ENCODE measurements around the gene NPC1L1. TPM values are rescaled to one million over a fixed set of nuclear protein-coding genes. Genes with fewer than 3 reads are reported as not detected.
A peak's percentile ranks its signal among the peaks of the same experiment; 100 is the strongest.

Gene NPC1L1
- total RNA-seq, 6 experiments from 2014 or later = not detected

GRCh38 chr7:44473295-44473694 lies 67.8 kb downstream of the NPC1L1 start:
- peak; percentile 30 for DNase-seq
- Mint-ChIP-seq H3K36me3 (ENCODE audit: low read depth) (peaks cover 16% of the 10 kb centered on the region), H3K4me3 (no peak overlapping the region)

DNA sequence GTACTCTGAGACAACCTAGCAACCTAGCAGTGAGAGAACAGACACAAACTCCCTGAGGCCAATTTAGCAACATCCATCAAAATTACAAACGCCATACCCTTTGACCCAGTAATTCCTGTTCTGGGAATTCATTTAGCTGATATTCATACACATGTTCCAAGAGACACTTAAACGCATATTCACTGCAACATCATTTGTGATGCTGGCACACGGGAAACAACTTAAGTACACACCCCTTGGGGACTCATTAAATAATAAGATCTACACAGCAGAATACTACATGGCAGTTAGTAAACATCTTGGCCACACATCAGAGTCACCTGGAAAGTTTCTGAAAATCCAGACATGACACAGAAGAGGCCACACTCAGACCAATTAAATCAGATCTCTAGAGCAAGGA lies 68.3 kb downstream of the NPC1L1 start:
- no peak for TF ChIP-seq CTCF (IDR thresholded peaks at IDR 0.05)
- H3K9me3 Mint-ChIP-seq = no peaks in the 10 kb centered on the region
- H3K27ac Mint-ChIP-seq = peak overlapping the region; percentile 19
- H3K27me3 Mint-ChIP-seq (ENCODE audit: insufficient read depth) = no peaks in the 10 kb centered on the region; the same call in 1 of the 2 replicates
- H3K4me3 Mint-ChIP-seq = no peak overlapping the region
- H3K4me1 Mint-ChIP-seq (ENCODE audit: low read depth) = peaks cover 74% of the 10 kb centered on the region
- no peak for DNase-seq
- H3K36me3 Mint-ChIP-seq (ENCODE audit: low read depth) = peaks cover 21% of the 10 kb centered on the region

More at GRCh38 chr7:44473295-44473694, 67.8 kb downstream of the NPC1L1 start:
- Mint-ChIP-seq H3K9me3 (no peaks in the 10 kb centered on the region), H3K27ac (peak overlapping the region; percentile 19), H3K27me3 (ENCODE audit: insufficient read depth) (no peaks in the 10 kb centered on the region; the same call in 1 of the 2 replicates), H3K4me1 (ENCODE audit: low read depth) (peaks cover 71% of the 10 kb centered on the region)
- no peak for TF ChIP-seq CTCF (IDR thresholded peaks at IDR 0.05)

- Mint-ChIP-seq H3K4me1 (ENCODE audit: low read depth) (peaks cover 70% of the 10 kb centered on the region), H3K27ac (no peak overlapping the region), H3K36me3 (ENCODE audit: low read depth) (peaks cover 29% of the 10 kb centered on the region), H3K27me3 (ENCODE audit: insufficient read depth) (no peaks in the 10 kb centered on the region; the same call in 1 of the 2 replicates), H3K9me3 (no peaks in the 10 kb centered on the region), H3K4me3 (no peak overlapping the region)
- DNase-seq = no peak
- no peak for TF ChIP-seq CTCF (IDR thresholded peaks at IDR 0.05)
Observed at GRCh38 chr7:44471850-44472249, 69.3 kb downstream of the NPC1L1 start.

DNA sequence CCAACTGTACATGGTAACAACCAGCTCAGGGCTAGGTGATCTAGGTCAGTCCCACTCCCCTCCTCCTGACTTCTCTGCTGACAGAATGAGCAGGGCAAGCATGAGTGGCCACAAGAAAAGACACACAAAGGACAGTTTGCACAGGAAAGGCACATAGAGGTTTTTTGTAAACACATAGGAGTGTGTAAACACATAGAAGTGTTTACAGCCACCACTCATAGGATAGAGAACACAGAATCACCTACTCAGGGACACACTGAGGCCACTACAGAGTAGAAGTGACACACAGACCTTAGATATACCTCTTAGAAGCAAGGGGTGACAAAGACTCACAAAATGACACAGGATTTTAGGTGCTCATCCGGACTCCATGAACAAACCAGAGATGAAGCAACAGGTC lies 69.7 kb downstream of the NPC1L1 start:
- no peak for DNase-seq
- H3K9me3 Mint-ChIP-seq = no peaks in the 10 kb centered on the region
- TF ChIP-seq CTCF (IDR thresholded peaks at IDR 0.05) = no peak
- no peak overlapping the region for H3K4me3 Mint-ChIP-seq
- no peak overlapping the region for H3K27ac Mint-ChIP-seq
- peaks cover 70% of the 10 kb centered on the region for H3K4me1 Mint-ChIP-seq (ENCODE audit: low read depth)
- H3K36me3 Mint-ChIP-seq (ENCODE audit: low read depth) = peaks cover 30% of the 10 kb centered on the region
- no peaks in the 10 kb centered on the region; the same call in 1 of the 2 replicates for H3K27me3 Mint-ChIP-seq (ENCODE audit: insufficient read depth)

- H3K27ac Mint-ChIP-seq = peak overlapping the region; percentile 64; the same call in 1 of the 2 replicates
- TF ChIP-seq CTCF (IDR thresholded peaks at IDR 0.05) = no peak
Observed at GRCh38 chr7:44470628-44471245, 70.4 kb downstream of the NPC1L1 start.

More at GRCh38 chr7:44470628-44471245, 70.4 kb downstream of the NPC1L1 start:
- no peaks in the 10 kb centered on the region for H3K9me3 Mint-ChIP-seq
- H3K4me3 Mint-ChIP-seq = no peak overlapping the region
- DNase-seq = no peak
- no peaks in the 10 kb centered on the region; the same call in 1 of the 2 replicates for H3K27me3 Mint-ChIP-seq (ENCODE audit: insufficient read depth)
- peaks cover 74% of the 10 kb centered on the region for H3K4me1 Mint-ChIP-seq (ENCODE audit: low read depth)
- H3K36me3 Mint-ChIP-seq (ENCODE audit: low read depth) = peaks cover 30% of the 10 kb centered on the region
